Astrocyte (in vitro differentiated cells and primary cell): ENCODE data around the gene CD40. TPM values are rescaled to one million over a fixed set of nuclear protein-coding genes. Genes with fewer than 3 reads are reported as not detected.

Source experiments
- DNase-seq: peaks from one replicate; pipeline ENCODE4 v3.0.0-alpha.2; 2010; ENCODE audit warnings: low read depth
- FAIRE-seq: peaks from 2 replicates; lab custom pipeline; 2011; peaks lifted over from hg19 to GRCh38; lab: Jason Lieb, UNC
- H2AFZ ChIP-seq: 2 replicates; pipeline ENCODE4 v1.6.0; 2012; ENCODE audit warnings: low read depth, low read length, inconsistent platforms
- H3K27ac ChIP-seq: 2 replicates; pipeline ENCODE4 v1.5.1; 2011; ENCODE audit warnings: low read depth, low read length, inconsistent platforms
- H3K27me3 ChIP-seq: 2 replicates; pipeline ENCODE4 v1.6.0; 2011; ENCODE audit warnings: low read length, inconsistent platforms; ENCODE audit not compliant: insufficient read depth
- H3K36me3 ChIP-seq: 2 replicates; pipeline ENCODE4 v1.5.1; 2011; ENCODE audit warnings: low read length, inconsistent platforms; ENCODE audit not compliant: insufficient read depth
- H3K4me1 ChIP-seq: 2 replicates; pipeline ENCODE4 v1.5.1; 2011; ENCODE audit warnings: low read length, inconsistent platforms; ENCODE audit not compliant: insufficient read depth
- H3K4me2 ChIP-seq: 2 replicates; pipeline ENCODE4 v1.6.0; 2012; ENCODE audit warnings: low read length, inconsistent platforms
- H3K4me3 ChIP-seq: 2 replicates; pipeline ENCODE4 v1.5.1; 2011; ENCODE audit warnings: low read depth, mild to moderate bottlenecking, low read length, inconsistent platforms; ENCODE audit not compliant: insufficient read depth
- H3K79me2 ChIP-seq: 2 replicates; pipeline ENCODE4 v1.6.0; 2012; ENCODE audit warnings: mild to moderate bottlenecking, low read length, inconsistent platforms; ENCODE audit not compliant: insufficient read depth
- H3K9ac ChIP-seq: 2 replicates; pipeline ENCODE4 v1.6.0; 2012; ENCODE audit warnings: mild to moderate bottlenecking, low read length, inconsistent platforms
- H3K9me3 ChIP-seq: 2 replicates; pipeline ENCODE4 v1.5.1; 2012; ENCODE audit warnings: low read depth, mild to moderate bottlenecking, low read length, inconsistent platforms; ENCODE audit not compliant: insufficient read depth
- H4K20me1 ChIP-seq: 2 replicates; pipeline ENCODE4 v1.6.0; 2012; ENCODE audit warnings: low read length, inconsistent platforms; ENCODE audit not compliant: insufficient read depth
- H3K27ac Mint-ChIP-seq: one replicate; pipeline ENCODE4 v1.8.0; 2021; ENCODE audit warnings: mild to moderate bottlenecking, mixed read lengths; ENCODE audit not compliant: unreplicated experiment
- H3K27me3 Mint-ChIP-seq: one replicate; pipeline ENCODE4 v1.8.0; 2021; ENCODE audit warnings: low read depth, mixed read lengths; ENCODE audit not compliant: unreplicated experiment
- H3K36me3 Mint-ChIP-seq: one replicate; pipeline ENCODE4 v1.8.0; 2021; ENCODE audit warnings: low read depth, mixed read lengths; ENCODE audit not compliant: unreplicated experiment
- H3K4me1 Mint-ChIP-seq: one replicate; pipeline ENCODE4 v1.8.0; 2021; ENCODE audit warnings: low read depth, mixed read lengths; ENCODE audit not compliant: unreplicated experiment
- H3K4me3 Mint-ChIP-seq: one replicate; pipeline ENCODE4 v1.8.0; 2021; ENCODE audit warnings: mild to moderate bottlenecking, moderate library complexity, mixed read lengths; ENCODE audit not compliant: unreplicated experiment
- H3K9me3 Mint-ChIP-seq: one replicate; pipeline ENCODE4 v1.8.0; 2021; ENCODE audit warnings: mild to moderate bottlenecking, mixed read lengths; ENCODE audit not compliant: unreplicated experiment
- CTCF ChIP-seq: IDR thresholded peaks from 2 replicates; pipeline ENCODE4 v1.5.1; 2011; ENCODE audit warnings: low read depth, mild to moderate bottlenecking, inconsistent platforms, low read length, moderate library complexity; ENCODE audit not compliant: insufficient read depth
- EZH2 ChIP-seq: IDR thresholded peaks from 2 replicates; pipeline ENCODE4 v1.6.1; 2012; ENCODE audit warnings: mild to moderate bottlenecking, low read length, inconsistent platforms; ENCODE audit not compliant: insufficient read depth
- total RNA-seq: library from RNA; stranded (reverse); gene quantifications from 2 replicates; pipeline ENCODE4 v1.2.1, GENCODE V29; 2021

Gene CD40
- total RNA-seq, 1 donor from 2014 or later, result 2.3 TPM

GRCh38 chr20:46074006-46074405, 44.1 kb upstream of the CD40 start:
- Histone ChIP-seq H3K36me3 (peaks cover 29% of the 10 kb centered on the region), H3K4me3 (no peak overlapping the region), H4K20me1 (peaks cover 79% of the 10 kb centered on the region), H3K9ac (no peak overlapping the region), H3K4me1 (peaks cover 22% of the 10 kb centered on the region), H3K4me2 (no peak overlapping the region), H3K9me3 (no peaks in the 10 kb centered on the region), H3K79me2 (peaks cover 58% of the 10 kb centered on the region), H3K27ac (no peak overlapping the region), H3K27me3 (no peaks in the 10 kb centered on the region), H2AFZ (no peak overlapping the region)
- Mint-ChIP-seq H3K4me1 (peaks cover 3% of the 10 kb centered on the region), H3K9me3 (no peaks in the 10 kb centered on the region), H3K36me3 (peaks cover 7% of the 10 kb centered on the region), H3K4me3 (no peak overlapping the region), H3K27me3 (no peaks in the 10 kb centered on the region), H3K27ac (no peak overlapping the region)
- FAIRE-seq (no peak), DNase-seq (no peak)
- no peak for TF ChIP-seq CTCF
- no peak for TF ChIP-seq EZH2

GRCh38 chr20:46076806-46077205, 41.3 kb upstream of the CD40 start:
- no peak overlapping the region for H3K4me3 ChIP-seq
- no peak overlapping the region for H2AFZ ChIP-seq
- no peak for DNase-seq
- H3K9me3 Mint-ChIP-seq, result no peaks in the 10 kb centered on the region
- peaks cover 5% of the 10 kb centered on the region for H3K4me1 ChIP-seq
- H3K36me3 Mint-ChIP-seq, result peaks cover 7% of the 10 kb centered on the region
- peaks cover 5% of the 10 kb centered on the region for H3K4me1 Mint-ChIP-seq
- no peak overlapping the region for H3K27ac ChIP-seq
- H3K27ac Mint-ChIP-seq, result no peak overlapping the region
- no peaks in the 10 kb centered on the region for H3K27me3 ChIP-seq
- peaks cover 22% of the 10 kb centered on the region for H3K36me3 ChIP-seq
- no peaks in the 10 kb centered on the region for H3K27me3 Mint-ChIP-seq
- no peak overlapping the region for H3K9ac ChIP-seq
- H3K79me2 ChIP-seq, result peaks cover 84% of the 10 kb centered on the region
- FAIRE-seq, result no peak
- no peak for TF ChIP-seq EZH2
- TF ChIP-seq CTCF, result no peak
- H3K4me2 ChIP-seq, result no peak overlapping the region
- H4K20me1 ChIP-seq, result peaks cover 97% of the 10 kb centered on the region
- H3K4me3 Mint-ChIP-seq, result no peak overlapping the region
- no peaks in the 10 kb centered on the region for H3K9me3 ChIP-seq

DNA sequence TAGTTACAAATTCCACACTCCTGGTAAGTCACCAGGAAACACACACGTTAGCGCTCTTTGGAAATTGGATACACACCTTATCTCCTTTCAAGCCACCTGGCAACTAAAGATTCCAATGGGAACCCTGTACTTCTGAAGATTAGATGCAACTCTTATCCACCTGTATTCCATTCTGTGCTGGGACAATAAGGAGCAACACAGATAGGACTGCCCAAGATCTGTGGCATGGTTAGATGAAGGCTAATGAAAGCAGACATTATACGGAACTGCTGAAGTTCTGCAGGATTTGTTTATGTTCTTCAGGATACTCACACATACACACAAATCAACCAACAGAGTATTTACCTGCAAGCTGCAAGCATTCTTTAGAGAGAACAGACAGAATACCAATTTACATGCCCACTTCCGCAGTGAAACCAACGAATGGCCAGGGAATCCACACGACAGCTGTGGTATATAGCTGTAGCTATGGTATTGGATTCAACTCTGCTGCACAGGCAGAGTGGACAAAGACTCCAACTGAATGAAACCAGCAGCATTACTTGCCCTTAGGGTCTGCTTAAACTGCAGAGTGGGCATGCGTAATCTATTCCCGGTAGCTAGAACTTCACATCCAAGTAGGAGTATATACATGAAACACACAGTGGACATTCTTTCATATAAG, 40.3 kb upstream of the CD40 start:
- FAIRE-seq (no peak), DNase-seq (no peak)
- H3K9me3 ChIP-seq, result no peaks in the 10 kb centered on the region
- no peak overlapping the region for H3K27ac ChIP-seq
- Mint-ChIP-seq H3K9me3 (no peaks in the 10 kb centered on the region), H3K4me1 (peaks cover 5% of the 10 kb centered on the region), H3K27ac (no peak overlapping the region), H3K36me3 (peaks cover 7% of the 10 kb centered on the region), H3K4me3 (no peak overlapping the region), H3K27me3 (no peaks in the 10 kb centered on the region)
- peaks cover 88% of the 10 kb centered on the region for H3K79me2 ChIP-seq
- no peak overlapping the region for H3K9ac ChIP-seq
- H4K20me1 ChIP-seq, result peaks cover 97% of the 10 kb centered on the region
- TF ChIP-seq EZH2, result no peak
- no peak for TF ChIP-seq CTCF
- H3K4me1 ChIP-seq, result no peaks in the 10 kb centered on the region
- H3K4me2 ChIP-seq, result no peak overlapping the region
- H3K36me3 ChIP-seq, result peaks cover 22% of the 10 kb centered on the region
- no peaks in the 10 kb centered on the region for H3K27me3 ChIP-seq
- H2AFZ ChIP-seq, result no peak overlapping the region
- H3K4me3 ChIP-seq, result no peak overlapping the region
